ENCODE data around the gene KATNBL1. TPM values are rescaled to one million over a fixed set of nuclear protein-coding genes. Genes with fewer than 3 reads are reported as not detected.

KATNBL1 gene, protein sequence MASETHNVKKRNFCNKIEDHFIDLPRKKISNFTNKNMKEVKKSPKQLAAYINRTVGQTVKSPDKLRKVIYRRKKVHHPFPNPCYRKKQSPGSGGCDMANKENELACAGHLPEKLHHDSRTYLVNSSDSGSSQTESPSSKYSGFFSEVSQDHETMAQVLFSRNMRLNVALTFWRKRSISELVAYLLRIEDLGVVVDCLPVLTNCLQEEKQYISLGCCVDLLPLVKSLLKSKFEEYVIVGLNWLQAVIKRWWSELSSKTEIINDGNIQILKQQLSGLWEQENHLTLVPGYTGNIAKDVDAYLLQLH
- total RNA-seq = 50.3 TPM

DNA sequence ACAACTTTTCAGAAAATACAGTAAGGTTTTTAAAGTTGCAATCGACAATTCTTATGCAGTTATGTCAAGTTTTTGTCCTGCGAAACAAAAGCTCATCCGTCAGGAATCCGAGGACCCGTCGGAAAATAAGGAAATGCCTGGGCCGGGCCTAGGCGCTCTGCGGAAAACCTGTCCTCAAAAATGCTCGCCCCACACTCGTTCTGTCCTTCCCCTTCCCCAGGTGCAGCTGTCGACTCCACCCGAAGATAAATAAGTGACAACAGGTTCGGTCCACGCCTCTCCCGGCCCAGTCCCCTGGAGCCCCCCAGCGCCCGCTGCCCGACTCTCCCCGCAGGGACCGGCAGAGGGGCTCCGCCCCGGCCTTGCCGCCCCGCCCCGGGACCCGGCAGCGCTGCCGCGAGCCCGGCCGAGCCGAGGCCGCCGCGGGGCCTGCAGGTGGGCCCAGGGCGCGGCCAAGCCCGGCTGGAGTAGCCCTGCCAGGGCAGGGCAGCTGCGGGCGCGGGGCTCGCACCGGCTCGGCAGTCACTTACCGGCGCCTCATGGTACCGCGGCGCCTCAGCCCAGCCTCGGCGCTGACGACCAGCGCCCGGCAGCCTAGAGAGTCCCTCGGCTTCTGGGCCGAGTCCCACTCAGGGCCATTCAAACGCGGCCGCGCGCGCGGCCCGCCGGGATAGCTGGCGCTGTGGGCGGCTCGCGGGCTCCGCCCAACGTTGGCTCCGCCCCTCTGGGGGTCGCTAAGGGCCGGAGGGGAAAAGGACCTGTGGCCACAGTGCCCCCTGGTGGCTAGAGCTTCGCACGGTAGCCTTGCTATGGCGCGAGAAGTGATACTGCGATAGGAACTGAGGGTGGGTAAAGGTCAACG lies at the start of gene KATNBL1:
Gene KATNBL1, minus strand, starts transcription at position 676 of the 862 bp plus-strand sequence. CDS start 46,420 bp downstream, outside the sequence.
- intact Hi-C loops (cut with DNase I) = loop anchor here (5.0 kb wide), 2 partner anchors 107 to 147 kb away; partner anchors contain the start of genes EMC7 and PGBD4
- H3K9me3 ChIP-seq = no peaks in the 10 kb centered on the region
- H3K36me3 ChIP-seq = no peaks in the 10 kb centered on the region
- no peaks in the 10 kb centered on the region for H3K27me3 ChIP-seq
- peaks cover 22% of the 10 kb centered on the region for H3K4me1 ChIP-seq
- H3K4me3 ChIP-seq = peak within 1 kb of the TSS; percentile 67 to 69
- H3K27ac ChIP-seq = peak within 1 kb of the TSS; percentile 72
- DNase-seq (ENCODE audit: extremely low spot score in 2 of 2) = peak in 1 of 2 donors; percentile 91
- TF ChIP-seq POLR2AphosphoS5 (IDR thresholded peaks at IDR 0.05; ENCODE audit: insufficient read depth in 1 of 2, low read depth in 1 of 2) (peak; percentile 80 to 81), POLR2A (IDR thresholded peaks at IDR 0.05) (peak; percentile 28 to 75)
- TF ChIP-seq, protein P1, sequence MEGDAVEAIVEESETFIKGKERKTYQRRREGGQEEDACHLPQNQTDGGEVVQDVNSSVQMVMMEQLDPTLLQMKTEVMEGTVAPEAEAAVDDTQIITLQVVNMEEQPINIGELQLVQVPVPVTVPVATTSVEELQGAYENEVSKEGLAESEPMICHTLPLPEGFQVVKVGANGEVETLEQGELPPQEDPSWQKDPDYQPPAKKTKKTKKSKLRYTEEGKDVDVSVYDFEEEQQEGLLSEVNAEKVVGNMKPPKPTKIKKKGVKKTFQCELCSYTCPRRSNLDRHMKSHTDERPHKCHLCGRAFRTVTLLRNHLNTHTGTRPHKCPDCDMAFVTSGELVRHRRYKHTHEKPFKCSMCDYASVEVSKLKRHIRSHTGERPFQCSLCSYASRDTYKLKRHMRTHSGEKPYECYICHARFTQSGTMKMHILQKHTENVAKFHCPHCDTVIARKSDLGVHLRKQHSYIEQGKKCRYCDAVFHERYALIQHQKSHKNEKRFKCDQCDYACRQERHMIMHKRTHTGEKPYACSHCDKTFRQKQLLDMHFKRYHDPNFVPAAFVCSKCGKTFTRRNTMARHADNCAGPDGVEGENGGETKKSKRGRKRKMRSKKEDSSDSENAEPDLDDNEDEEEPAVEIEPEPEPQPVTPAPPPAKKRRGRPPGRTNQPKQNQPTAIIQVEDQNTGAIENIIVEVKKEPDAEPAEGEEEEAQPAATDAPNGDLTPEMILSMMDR (IDR thresholded peaks at IDR 0.05) = peak; percentile 85 to 94 (median 92)

DNA sequence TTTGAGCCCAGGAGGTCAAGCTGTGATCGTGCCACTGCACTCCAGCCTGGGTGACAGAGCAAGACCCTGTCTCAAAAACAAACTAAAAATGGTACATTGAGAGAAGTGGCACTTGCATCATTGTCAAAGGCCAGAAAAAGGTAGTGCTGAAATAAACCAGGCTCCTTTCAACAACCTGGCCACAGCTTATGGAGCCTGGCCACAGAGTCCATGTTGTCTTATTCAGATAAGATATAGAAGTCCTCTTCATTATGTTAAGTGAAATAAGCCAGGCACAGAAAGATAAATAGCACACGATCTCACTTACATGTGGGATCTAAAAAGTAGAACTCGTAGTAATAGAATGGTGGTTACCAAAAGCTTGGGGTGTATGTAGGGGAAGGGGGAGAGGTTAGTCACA lies 49.7 kb upstream of the KATNBL1 start:
- TF ChIP-seq, protein P1 (IDR thresholded peaks at IDR 0.05) = no peak
- TF ChIP-seq POLR2A (IDR thresholded peaks at IDR 0.05) (no peak), POLR2AphosphoS5 (IDR thresholded peaks at IDR 0.05; ENCODE audit: insufficient read depth in 1 of 2, low read depth in 1 of 2) (no peak)

DNA sequence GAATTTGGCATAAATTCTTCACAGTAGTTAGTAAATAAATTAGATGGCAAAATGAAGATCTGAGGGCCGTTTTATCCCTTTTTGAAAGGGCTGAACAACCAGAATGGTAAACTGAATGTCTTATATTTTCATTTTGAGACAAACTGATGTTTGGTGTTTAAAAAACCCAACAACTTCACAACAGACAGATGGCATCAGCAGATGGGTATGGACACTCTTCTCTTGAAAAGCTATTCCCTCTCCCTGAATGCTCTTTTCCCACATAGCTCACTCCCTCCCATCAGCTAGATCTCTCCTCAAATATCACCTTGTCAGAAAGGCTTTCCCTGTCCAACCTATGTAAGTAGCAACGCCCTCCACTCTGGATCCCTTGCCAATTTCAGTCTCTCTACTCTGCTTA lies 48.3 kb upstream of the KATNBL1 start:
- no peak overlapping the region for H3K27ac ChIP-seq
- peaks cover 0 to 34% of the 10 kb centered on the region in 2 donors for H3K36me3 ChIP-seq
- intact Hi-C loops (cut with DNase I) = no loop called here
- DNase-seq (ENCODE audit: extremely low spot score in 2 of 2) = no peak
- H3K27me3 ChIP-seq = no peaks in the 10 kb centered on the region
- TF ChIP-seq POLR2A (IDR thresholded peaks at IDR 0.05) = no peak
- H3K9me3 ChIP-seq = no peaks in the 10 kb centered on the region
- no peaks in the 10 kb centered on the region for H3K4me1 ChIP-seq
- H3K4me3 ChIP-seq = no peak overlapping the region

More for the DNA sequence above, 49.7 kb upstream of the KATNBL1 start:
- intact Hi-C loops (cut with DNase I) = no loop called here
- no peak for DNase-seq (ENCODE audit: extremely low spot score in 2 of 2)
- Histone ChIP-seq H3K4me1 (no peaks in the 10 kb centered on the region), H3K27ac (no peak overlapping the region), H3K27me3 (no peaks in the 10 kb centered on the region), H3K4me3 (no peak overlapping the region), H3K36me3 (peaks cover 0 to 20% of the 10 kb centered on the region in 2 donors), H3K9me3 (no peaks in the 10 kb centered on the region)

DNA sequence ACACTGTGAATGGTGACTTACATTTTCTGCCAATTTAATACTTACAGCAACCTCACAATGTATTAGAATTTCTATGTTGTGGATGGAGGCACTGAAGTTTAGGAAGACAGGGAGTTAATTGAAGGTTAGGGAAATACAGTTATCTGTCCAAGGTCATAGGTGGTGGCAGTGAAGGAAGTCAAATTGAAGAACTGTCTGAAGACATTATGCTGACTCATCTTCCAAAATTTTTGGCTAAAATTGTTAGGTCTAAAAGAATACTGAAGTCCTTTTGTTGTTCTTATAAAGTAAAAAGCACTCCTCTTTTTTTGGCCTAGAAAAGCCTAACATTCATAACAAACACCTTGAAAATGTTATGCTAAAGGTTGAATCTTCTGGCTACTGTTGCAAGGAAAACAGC lies 42.6 kb upstream of the KATNBL1 start:
- intact Hi-C loops (cut with DNase I) = no loop called here
- no peak for DNase-seq (ENCODE audit: extremely low spot score in 2 of 2)
- Histone ChIP-seq H3K36me3 (peaks cover 0 to 80% of the 10 kb centered on the region in 2 donors), H3K9me3 (no peaks in the 10 kb centered on the region), H3K4me3 (no peak overlapping the region), H3K4me1 (no peaks in the 10 kb centered on the region), H3K27me3 (no peaks in the 10 kb centered on the region), H3K27ac (no peak overlapping the region)
- TF ChIP-seq POLR2AphosphoS5 (IDR thresholded peaks at IDR 0.05; ENCODE audit: insufficient read depth in 1 of 2, low read depth in 1 of 2) = no peak
- no peak for TF ChIP-seq POLR2A (IDR thresholded peaks at IDR 0.05)
- TF ChIP-seq, protein P1 (IDR thresholded peaks at IDR 0.05) = no peak

DNA sequence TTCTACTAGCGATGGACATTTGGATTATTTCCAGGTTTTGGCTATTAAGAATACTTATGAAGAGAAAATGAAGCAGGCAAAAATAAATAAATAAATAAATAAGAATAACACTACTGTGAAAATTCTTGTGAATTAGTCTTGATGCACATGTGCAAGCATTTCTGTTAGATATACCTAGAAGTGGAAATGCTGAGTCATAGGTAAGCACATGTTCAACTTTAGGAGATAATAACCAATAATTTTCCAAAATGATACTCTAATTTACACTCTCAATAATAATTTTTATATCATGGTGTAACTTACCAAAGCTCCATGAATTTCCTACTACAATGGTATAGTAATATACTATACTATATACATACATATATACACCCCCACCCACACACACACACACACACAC lies 38.3 kb upstream of the KATNBL1 start:
- H3K36me3 ChIP-seq = peaks cover 0 to 74% of the 10 kb centered on the region in 2 donors

More for the DNA sequence above, 38.3 kb upstream of the KATNBL1 start:
- intact Hi-C loops (cut with DNase I) = loop anchor here (10.0 kb wide), 1 partner anchor 117 kb away; the partner anchor contains the start of gene LPCAT4
- H3K4me3 ChIP-seq = no peak overlapping the region
- no peak overlapping the region for H3K27ac ChIP-seq
- no peaks in the 10 kb centered on the region for H3K4me1 ChIP-seq
- DNase-seq (ENCODE audit: extremely low spot score in 2 of 2) = no peak
- H3K27me3 ChIP-seq = no peaks in the 10 kb centered on the region
- H3K9me3 ChIP-seq = no peaks in the 10 kb centered on the region
- no peak for TF ChIP-seq POLR2AphosphoS5 (IDR thresholded peaks at IDR 0.05; ENCODE audit: insufficient read depth in 1 of 2, low read depth in 1 of 2)
- TF ChIP-seq, protein P1 (IDR thresholded peaks at IDR 0.05) = no peak
- no peak for TF ChIP-seq POLR2A (IDR thresholded peaks at IDR 0.05)

Data from vagina (tissue), 2 donors.